ENCODE results near the gene MAL.
"Not testable (repeated sequence)": the region's sequence is repeated elsewhere in the genome, so short reads cannot be mapped to it uniquely, and the experiment has no call there.

The MAL gene

GRCh38 chr2:95063086-95063958 lies 37.8 kb downstream of the MAL start:
- DNase-seq = no peak

- DNase-seq = no peak
Observed at GRCh38 chr2:95068256-95068655, 42.7 kb downstream of the MAL start.

GRCh38 chr2:95069465-95069864 lies 44.0 kb downstream of the MAL start:
- DNase-seq = no peak

- DNase-seq = no peak
Observed at GRCh38 chr2:95071856-95072255, 46.3 kb downstream of the MAL start.

- DNase-seq = no peak
Observed at GRCh38 chr2:95072424-95072823, 46.9 kb downstream of the MAL start.

GRCh38 chr2:95073856-95074662 lies 48.6 kb downstream of the MAL start:
- no peak for DNase-seq

GRCh38 chr2:95074663-95075439 lies 49.3 kb downstream of the MAL start:
- DNase-seq = no peak

GRCh38 chr2:95075440-95076132 lies 50.1 kb downstream of the MAL start:
- DNase-seq = no peak

GRCh38 chr2:95076705-95077529 lies 51.4 kb downstream of the MAL start:
- DNase-seq = no peak

- no peak for DNase-seq
Observed at GRCh38 chr2:95077530-95077825, 52.0 kb downstream of the MAL start.

GRCh38 chr2:95077861-95078603 lies 52.5 kb downstream of the MAL start:
- no peak for DNase-seq

GRCh38 chr2:95079199-95079683 lies 53.7 kb downstream of the MAL start:
- DNase-seq = no peak

GRCh38 chr2:95082477-95082876 lies 57.0 kb downstream of the MAL start:
- DNase-seq = no peak

GRCh38 chr2:95086017-95086416 lies 60.5 kb downstream of the MAL start:
- no peak for DNase-seq

- DNase-seq = no peak
Observed at GRCh38 chr2:95087379-95087778, 61.9 kb downstream of the MAL start.

- no peak for DNase-seq
Observed at GRCh38 chr2:95091885-95092555, 66.5 kb downstream of the MAL start.

GRCh38 chr2:95098273-95098672 lies 72.8 kb downstream of the MAL start:
- DNase-seq = not testable (repeated sequence)

GRCh38 chr2:95099910-95100309 lies 74.4 kb downstream of the MAL start:
- DNase-seq = no peak
